GM21786 (cell line): ENCODE data around the gene SAMD4B.
A peak's percentile ranks its signal among the peaks of the same experiment; 100 is the strongest.

Experiments used
- ATAC-seq: cut with Tn5 transposase; IDR thresholded peaks from one replicate; pipeline ENCODE4 v1.9.1; 2021; ENCODE audit not compliant: unreplicated experiment

Gene SAMD4B

DNA sequence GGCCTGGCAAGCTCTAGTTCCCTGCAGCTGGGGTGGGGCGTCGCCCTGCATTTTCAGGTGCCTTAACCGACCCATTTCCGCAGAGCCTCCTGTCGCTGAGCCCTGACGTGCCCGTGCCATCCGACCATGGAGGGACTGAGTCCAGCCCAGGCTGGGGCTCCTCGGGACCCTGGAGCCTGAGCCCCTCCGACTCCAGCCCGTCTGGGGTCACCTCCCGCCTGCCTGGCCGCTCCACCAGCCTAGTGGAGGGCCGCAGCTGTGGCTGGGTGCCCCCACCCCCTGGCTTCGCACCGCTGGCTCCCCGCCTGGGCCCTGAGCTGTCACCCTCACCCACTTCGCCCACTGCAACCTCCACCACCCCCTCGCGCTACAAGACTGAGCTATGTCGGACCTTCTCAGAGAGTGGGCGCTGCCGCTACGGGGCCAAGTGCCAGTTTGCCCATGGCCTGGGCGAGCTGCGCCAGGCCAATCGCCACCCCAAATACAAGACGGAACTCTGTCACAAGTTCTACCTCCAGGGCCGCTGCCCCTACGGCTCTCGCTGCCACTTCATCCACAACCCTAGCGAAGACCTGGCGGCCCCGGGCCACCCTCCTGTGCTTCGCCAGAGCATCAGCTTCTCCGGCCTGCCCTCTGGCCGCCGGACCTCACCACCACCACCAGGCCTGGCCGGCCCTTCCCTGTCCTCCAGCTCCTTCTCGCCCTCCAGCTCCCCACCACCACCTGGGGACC, 65.6 kb downstream of the SAMD4B start:
- no peak for ATAC-seq

DNA sequence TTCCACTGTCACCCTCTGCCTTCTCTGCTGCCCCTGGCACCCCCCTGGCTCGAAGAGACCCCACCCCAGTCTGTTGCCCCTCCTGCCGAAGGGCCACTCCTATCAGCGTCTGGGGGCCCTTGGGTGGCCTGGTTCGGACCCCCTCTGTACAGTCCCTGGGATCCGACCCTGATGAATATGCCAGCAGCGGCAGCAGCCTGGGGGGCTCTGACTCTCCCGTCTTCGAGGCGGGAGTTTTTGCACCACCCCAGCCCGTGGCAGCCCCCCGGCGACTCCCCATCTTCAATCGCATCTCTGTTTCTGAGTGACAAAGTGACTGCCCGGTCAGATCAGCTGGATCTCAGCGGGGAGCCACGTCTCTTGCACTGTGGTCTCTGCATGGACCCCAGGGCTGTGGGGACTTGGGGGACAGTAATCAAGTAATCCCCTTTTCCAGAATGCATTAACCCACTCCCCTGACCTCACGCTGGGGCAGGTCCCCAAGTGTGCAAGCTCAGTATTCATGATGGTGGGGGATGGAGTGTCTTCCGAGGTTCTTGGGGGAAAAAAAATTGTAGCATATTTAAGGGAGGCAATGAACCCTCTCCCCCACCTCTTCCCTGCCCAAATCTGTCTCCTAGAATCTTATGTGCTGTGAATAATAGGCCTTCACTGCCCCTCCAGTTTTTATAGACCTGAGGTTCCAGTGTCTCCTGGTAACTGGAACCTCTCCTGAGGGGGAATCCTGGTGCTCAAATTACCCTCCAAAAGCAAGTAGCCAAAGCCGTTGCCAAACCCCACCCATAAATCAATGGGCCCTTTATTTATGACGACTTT, 66.4 kb downstream of the SAMD4B start:
- ATAC-seq = no peak

DNA sequence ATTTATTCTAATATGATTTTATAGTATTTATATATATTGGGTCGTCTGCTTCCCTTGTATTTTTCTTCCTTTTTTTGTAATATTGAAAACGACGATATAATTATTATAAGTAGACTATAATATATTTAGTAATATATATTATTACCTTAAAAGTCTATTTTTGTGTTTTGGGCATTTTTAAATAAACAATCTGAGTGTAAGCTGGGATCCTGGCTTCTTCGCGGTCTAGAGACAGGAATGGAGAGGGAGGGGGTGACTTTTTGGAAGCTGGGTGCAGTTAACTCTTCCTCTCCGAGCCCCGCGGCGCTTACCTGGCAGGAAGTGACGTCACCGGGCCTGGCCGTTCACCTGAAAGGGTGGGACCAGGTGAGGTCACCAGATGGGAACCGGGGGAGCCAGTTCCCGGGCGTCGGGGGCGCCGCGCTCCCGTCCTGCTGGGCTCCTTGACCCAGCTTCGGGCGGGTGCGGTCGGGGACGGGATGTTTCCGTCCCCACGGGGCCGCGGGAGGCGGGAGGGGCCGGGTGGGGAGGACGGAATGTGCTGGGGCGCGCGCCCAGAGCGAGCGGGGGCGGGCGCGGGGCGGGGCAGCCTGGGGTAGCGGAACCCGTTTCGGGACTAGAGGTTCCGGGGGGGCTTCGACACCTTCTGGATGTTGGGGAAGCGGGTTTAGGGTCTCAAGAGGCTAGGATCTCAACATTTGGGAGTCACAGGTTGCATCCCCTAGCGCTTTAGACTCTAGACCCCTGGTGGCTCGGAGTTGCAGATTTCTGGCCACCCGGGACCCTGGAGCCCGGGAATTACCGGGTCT, 67.2 kb downstream of the SAMD4B start:
- ATAC-seq = no peak

DNA sequence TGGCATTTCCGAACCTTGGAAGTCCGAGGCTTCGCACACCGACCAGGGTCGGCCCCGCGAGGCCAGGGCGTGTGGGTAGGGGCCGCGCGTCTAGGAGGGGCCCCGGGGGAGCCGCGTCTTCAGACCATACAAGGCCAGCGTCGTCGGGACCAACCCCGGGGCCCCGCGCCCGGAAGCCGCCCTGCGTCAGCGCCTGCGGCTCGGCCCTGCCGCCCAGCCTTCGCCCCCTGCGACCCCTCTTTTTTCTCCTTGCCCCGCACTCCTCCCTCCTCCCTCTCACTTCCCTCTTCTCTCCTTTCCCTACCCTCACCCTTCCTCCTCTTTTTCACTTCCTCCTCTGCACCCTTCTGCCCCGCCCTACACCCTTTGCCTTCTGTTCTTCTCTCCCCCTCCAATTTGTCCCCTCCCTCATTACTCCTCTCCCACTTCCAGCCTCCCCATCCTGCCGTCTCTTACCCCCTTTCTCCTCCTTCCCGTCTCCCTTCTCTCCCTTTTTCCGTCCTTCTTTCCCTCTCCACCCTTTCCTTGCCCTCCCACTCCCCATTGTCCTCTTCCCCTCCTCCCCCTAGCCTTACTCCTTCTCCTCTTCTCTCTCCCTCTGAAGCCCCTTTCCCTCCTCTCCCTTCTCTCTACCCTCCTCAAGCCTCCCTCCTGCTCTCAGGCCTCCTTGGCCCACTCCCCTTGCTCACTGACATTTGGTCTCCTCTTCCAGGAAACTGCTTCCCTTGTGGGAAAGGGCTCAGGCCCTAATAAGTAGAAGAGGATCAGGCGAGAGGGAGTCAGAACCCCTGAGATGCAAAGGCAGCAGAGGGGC, 68.0 kb downstream of the SAMD4B start:
- no peak for ATAC-seq

DNA sequence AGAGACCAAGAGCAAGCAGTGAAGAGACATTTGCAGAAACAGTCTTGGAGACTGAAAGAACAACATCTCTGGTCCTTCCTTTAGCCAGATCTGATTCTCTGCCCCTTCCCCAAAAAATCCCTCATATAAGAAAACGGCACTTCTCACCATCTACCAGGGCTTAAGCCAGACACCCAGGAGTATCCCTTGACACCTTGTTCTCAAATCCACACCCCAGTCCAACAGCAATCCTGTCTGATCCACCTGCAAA, 68.5 kb downstream of the SAMD4B start:
- no peak for ATAC-seq

DNA sequence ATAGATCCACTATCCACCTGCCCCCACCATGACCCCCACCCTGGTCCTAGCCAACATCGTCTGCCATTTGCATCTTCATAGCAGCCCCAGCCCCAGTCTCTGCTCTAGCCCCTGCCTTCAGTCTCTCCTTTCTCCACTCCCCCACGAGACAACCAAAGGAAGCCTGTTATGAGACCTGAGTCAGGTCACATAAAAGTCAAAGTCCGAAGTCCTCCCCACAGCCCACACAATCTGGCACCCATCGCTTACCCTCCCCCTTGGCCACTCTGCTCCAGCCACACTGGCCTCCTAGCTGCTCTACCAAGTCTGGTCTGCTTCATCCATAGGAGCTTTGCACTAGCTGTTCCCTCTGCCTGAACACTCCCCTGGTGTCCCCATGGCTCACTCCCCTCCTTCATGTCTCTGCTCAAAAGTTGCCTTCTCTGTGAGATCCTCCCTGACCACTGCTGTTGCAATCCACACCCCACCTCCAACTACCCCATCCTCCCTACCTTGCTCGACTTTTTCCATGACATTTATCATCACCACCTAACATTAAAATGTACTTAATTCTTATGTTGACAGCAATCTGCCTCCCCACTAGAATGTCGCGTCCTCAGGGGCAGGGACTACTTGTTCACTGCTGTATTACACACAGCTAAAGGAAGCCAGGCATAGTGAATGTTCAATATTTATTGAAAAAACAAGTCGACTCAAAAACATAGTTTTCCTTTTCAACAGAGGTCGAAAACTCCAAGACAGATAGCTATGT, 69.0 kb downstream of the SAMD4B start:
- no peak for ATAC-seq

DNA sequence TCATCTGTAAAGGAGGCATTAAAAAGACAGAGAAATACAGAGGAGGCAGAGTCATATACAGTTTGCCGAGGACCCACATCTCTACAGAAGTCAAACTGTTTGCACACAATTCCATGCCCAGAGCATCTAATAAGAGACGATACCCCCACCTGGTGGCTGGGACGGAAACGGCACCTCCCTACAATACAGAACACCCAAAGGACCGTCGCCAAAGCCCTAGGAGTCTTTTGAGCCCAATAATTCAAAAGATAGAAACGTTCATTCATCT, 69.5 kb downstream of the SAMD4B start:
- ATAC-seq = peak; percentile 25

DNA sequence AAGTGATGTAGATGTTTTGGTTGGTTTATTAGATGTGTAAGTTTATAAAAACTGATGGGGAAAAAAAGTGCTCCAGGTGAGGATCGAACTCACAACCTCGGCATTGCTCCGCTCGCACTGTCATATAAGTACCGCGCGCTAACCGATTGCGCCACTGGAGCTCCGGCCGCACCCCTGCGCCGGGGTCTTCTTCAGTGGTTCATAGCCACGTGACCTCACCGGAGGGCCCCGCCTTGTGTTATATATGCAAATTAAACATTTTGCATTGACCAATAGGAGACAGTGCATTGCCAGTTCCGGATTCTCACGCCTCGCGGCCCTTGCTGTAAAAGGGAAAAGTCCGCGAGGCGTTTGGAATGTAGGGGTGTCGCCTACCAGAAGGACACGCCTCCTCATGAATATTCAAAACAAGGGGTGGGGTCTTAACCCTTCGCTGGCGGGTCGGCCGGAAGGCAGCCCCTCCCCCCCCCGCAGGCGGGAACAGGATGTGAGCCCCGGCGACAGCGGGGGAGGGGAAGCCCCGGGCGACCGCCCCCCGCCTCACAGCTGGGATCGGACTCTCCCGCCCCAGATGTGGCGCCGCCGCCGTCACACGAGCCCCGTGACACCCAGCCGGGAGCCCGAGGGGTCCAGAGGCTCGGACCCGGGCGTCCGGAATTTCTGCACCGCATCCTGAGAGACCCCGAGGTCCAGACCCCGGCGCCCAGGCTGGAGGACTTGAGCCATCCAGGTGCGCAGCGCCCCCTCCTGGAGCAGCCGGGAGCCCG, 70.1 kb downstream of the SAMD4B start, which contains the start of gene PLEKHG2:
PLEKHG2 (plus strand) TSS at position 570 of the 767 bp plus-strand sequence. CDS start 1,418 bp downstream, outside the sequence.
- peak; percentile 53 for ATAC-seq

DNA sequence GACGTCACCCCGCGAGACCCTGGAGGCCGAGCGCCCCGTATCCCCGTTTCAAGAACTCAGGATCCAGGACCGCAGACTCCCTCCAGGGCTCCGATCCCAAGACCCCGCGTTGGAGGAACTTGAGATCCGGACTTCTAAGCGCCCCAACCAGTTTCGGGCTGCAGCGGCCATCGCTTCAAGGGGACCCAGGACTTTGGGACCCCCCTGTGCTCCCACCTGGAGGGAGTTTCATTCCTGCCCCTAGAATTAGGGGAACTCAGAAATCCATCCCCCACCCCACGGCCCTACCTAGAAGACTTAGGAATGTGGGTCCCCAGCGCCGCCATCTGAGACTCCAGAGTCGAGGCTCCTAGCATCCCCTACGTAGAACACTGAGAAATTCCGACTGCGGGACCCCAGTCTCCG, 70.6 kb downstream of the SAMD4B start:
- ATAC-seq = no peak

DNA sequence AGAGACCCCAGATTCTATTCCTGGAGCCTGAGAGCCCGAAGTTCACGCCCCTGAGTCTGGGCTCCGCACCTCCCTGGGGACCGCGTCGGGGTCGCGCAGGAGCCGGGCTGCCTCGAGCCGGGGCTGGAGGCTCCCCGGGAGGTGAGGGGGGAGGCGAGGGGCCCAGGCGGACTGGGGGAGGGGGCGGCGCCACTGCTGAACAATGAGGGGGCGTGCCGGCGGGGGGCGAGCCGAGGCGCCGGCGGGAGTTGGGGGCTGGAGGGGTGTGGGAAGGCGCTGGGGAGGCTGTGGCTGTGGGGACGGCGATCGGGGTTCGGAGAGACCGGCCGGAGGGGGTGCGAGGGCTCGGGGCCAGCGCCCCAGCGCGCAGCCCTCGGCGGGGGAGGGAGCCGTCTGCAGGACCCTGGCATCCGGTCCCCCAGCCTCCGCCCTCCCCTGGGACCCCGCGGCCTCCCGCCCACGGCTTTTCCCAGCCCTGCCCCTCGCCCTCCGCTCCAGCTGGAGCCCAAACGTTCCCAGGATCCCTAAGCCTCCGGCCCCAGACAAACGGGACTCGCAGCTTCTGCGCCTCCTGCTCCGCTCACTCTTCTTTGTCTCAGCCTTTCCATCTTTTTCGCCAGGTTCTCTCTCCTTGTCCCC, 71.2 kb downstream of the SAMD4B start:
- no peak for ATAC-seq

DNA sequence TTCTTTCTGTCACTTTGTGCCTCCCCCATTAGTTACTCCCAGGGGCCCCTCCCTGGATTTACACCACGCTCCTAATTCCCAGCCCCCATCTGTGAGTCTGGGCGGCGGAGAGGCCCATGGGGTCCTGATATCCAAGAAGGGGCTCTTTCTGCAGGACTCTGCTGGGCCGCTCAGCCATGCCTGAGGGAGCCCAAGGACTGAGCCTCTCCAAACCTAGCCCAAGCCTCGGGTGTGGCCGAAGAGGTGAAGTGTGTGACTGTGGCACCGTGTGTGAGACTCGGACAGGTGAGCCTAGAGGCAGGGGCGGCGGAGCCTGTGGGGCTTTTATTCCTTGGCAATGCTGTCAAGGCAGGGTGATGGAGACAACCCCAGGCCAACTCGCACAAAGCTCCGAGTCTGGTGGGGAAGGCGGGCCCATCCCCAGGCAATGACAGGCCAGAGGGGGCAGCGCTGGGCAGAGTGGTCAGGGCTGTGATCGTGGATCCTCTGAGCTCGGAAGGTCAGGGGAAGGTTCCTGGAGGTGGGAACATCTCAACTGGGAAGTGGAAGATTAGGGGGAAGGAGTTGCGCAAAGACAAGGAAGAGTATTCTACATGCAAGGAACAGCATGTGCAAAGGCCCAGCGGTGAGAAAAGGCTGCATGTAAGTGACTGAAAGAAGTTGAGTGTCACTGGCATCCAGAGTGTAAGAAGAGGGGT, 71.8 kb downstream of the SAMD4B start:
- no peak for ATAC-seq

DNA sequence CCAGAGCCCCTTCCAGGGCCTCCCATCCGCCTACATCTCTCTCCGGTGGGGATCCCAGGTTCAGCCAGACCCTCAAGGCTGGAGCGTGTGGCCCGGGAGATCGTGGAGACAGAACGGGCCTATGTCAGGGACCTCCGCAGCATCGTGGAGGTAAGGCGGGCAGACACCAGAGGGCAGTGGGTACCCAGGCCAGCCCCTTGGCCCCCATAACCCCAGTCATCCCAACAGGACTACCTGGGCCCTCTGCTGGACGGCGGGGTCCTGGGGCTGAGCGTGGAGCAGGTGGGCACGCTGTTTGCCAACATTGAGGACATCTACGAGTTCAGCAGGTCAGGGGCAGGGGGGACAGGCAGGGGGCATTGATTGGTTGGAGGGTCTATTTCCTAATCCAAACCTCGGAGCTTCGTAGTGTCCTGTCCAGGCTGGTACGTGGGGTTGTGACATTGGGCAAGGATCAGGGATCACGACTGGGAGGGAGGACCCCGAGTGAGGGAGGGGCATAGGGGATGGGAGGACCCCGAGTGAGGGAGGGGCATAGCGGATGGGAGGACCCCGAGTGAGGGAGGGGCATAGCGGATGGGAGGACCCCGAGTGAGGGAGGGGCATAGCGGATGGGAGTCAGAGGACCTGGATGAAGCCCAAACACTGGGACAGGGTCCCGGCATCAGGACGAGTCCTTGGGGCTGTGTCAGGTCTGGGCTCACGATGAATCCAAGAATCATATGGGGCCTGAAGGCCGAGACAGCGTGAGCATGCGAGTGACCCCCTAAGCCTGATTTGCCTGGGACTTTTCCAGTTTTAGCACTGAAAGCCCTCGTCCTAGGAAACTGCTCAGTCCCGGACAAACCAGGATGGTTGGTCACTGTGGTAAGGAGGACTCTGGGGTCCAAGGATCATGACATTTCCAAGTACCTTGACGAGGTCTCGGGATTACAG, 73.2 kb downstream of the SAMD4B start:
- ATAC-seq = no peak

DNA sequence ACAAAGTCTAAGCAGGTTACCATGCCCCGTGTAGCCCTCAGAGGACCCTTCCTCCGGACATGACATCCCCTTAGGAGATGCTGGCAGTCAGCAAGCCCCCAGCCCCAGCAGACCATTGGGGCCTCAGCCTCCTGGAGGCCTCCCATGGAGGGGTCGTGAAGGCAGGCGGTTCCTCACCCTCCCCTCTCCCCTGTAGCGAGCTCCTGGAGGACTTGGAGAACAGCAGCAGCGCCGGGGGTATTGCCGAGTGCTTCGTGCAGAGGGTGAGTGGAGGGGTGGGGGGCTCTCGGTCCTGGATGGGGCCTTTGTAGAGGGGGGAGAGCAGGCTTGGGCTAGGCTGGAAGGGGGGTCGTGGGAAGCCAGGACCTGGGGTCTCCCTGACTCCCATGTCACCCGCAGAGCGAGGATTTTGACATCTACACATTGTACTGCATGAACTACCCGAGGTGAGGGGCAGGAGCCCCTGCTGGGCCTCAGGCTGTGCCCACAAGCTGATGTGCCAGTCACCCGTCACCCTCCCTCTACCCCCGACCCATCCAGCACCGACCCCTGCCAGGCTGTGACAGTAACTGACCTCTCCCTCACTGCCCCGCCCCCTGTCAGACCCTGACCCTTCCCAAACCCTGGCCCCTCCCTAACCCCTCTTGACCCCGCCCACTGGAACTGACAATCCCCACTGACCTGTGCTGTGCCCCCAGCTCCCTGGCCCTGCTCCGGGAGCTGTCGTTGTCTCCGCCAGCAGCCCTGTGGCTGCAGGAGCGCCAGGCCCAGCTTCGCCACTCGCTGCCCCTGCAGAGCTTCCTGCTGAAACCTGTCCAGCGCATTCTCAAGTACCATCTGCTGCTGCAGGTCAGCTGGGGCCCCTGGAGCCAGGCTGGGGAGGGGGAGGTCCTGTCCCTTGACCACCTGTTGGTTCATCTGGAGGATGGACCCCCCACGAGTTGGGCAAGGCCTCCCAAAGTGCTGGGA, 74.2 kb downstream of the SAMD4B start:
- no peak for ATAC-seq

DNA sequence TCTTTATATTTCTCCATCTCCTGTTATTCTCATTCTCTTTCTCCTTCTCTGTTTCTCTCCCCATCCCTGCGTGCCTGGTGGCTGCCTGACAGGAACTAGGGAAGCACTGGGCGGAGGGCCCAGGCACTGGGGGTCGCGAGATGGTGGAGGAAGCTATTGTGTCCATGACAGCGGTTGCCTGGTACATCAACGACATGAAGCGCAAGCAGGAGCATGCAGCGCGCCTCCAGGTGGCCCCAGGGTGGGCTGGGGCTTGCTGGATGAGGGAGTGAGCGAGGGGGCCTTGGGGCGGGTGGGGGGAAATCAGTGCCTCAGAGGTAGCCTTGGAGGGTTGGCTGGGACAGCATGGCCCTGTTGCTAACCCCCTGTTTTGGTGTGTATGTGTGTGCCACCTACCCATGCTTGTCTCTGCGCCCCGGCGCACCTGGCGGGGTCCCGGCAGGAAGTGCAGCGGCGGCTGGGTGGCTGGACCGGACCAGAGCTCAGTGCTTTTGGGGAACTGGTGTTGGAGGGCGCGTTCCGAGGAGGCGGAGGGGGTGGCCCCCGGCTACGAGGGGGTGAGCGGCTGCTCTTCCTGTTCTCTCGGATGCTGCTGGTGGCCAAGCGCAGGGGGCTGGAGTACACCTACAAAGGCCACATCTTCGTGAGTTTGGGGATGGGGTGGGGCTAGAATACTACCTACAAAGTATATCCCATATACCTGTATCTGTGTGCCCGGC, 75.4 kb downstream of the SAMD4B start:
- ATAC-seq = no peak

DNA sequence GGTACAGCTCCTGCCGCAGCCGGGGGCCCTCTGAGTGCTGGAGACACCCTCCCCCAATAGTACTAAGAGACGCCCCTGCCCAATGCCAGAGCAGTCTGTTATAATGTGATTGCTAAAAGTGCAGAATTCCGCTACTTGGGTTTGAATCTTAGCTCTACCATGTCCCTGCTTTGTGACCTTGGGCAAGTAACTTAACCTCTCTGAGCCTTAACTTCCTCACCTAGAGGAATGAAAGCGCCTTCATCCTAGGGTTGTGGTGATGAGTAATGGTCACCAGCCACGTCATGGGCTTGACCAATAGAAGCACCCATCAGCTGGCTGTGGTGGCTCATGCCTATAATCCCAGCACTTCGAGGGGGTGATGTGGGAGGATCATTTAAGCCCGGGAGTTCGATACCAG, 76.8 kb downstream of the SAMD4B start:
- no peak for ATAC-seq

DNA sequence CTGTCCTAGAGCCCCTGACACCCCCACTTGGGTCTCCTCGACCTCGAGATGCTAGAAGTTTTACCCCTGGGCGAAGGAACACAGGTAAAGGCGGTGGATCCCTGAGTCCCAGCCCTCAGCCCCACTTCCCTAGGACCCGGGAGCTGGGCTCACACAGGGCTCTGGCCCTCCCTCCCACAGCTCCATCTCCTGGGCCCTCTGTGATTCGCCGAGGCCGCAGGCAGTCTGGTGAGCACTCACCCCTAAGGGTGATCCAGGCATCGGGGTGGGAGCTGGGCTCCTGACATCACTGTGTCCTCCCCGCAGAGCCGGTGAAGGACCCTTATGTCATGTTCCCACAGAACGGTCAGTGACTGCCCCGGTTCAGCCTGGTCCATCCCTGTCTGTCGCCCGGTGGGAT, 78.5 kb downstream of the SAMD4B start:
- no peak for ATAC-seq
